ENCODE results near the gene ARL8A. TPM values are rescaled to one million over a fixed set of nuclear protein-coding genes. Genes with fewer than 3 reads are reported as not detected.

Gene ARL8A
- total RNA-seq, 6 experiments from 2014 or later = 23.1 to 57.7 (median 36.1) TPM

DNA sequence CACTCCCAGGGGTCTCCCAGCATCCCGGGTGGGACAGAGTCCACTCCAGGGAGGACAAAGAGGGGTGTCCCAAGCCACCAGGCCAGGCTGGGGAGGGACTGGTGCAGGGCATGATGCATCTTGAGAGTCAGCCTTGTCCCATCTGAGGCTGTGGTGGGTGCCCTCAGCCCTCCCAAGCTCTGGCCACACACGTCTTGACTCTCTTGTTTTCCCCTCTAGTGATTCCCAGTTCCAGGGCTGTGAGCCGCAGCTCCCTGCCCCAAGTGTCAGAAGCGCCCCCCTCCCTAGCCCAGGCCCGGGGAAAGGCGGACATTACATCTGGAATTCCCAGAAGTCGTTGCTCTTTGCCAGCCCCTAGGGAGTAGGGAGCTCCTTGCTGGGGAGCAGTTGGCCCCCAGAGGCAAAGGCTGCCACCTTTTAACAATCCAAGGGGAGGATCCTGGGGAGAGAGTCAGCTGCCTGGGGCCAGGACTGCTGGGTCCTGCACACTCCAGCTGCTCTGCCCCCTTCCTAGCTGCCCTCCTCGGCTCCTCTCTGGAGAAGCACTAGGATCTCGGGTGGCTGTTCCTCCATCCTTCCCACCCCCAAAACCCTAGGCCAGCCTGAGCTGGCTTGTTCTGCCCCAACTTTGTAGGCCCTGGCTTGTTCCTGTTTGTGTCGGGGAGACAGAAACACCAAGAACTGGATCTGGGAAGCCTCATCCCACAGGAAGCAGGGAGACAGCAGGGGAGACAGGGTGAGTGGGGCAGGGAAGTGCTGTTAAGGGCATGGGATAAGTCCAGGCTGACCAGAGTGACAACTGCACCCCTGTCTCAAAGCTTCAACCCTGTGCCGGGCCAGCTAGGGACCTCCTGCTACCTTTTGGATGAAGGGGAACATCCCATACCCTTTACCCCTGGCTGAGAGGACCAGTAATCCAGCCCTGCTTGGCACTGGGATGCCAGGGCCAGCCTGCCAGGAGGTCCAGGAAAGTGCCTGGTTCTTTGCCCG is 19.0 kb upstream of the ARL8A start:
- H3K4me1 ChIP-seq = peaks cover 0 to 7% (median 0%) of the 10 kb centered on the region in 4 donors
- ATAC-seq (no peak), DNase-seq (peak in 1 of 3 donors; percentile 40)
- H3K9me3 ChIP-seq = no peaks in the 10 kb centered on the region
- intact Hi-C loops (cut with DNase I) = no loop called here
- H3K36me3 ChIP-seq = no peaks in the 10 kb centered on the region
- no peak overlapping the region for H3K27ac ChIP-seq
- WGBS (ENCODE audit: insufficient coverage, low coverage, low lambda C conversion rate, missing lambda C conversion rate) = 61% methylated on average over 5 of the region's 12 CpGs
- TF ChIP-seq CTCF (IDR thresholded peaks at IDR 0.05) = no peak
- TF ChIP-seq POLR2A (IDR thresholded peaks at IDR 0.05) = no peak
- H3K4me3 ChIP-seq = no peak overlapping the region
- no peaks in the 10 kb centered on the region for H3K27me3 ChIP-seq

GRCh38 chr1:202162418-202163280 is 18.1 kb upstream of the ARL8A start:
- Histone ChIP-seq H3K4me3 (no peak overlapping the region), H3K36me3 (no peaks in the 10 kb centered on the region), H3K9me3 (no peaks in the 10 kb centered on the region), H3K4me1 (peaks cover 0 to 7% (median 0%) of the 10 kb centered on the region in 4 donors), H3K27ac (no peak overlapping the region), H3K27me3 (no peaks in the 10 kb centered on the region)
- intact Hi-C loops (cut with DNase I) = no loop called here
- TF ChIP-seq CTCF (IDR thresholded peaks at IDR 0.05) = no peak
- no peak for TF ChIP-seq POLR2A (IDR thresholded peaks at IDR 0.05)
- ATAC-seq (peak in 3 of 4 donors; percentile 2 to 15 (median 12)), DNase-seq (peak in 1 of 3 donors; percentile 42)
- 26% methylated on average over 3 of the region's 15 CpGs for WGBS (ENCODE audit: insufficient coverage, low coverage, low lambda C conversion rate, missing lambda C conversion rate)

DNA sequence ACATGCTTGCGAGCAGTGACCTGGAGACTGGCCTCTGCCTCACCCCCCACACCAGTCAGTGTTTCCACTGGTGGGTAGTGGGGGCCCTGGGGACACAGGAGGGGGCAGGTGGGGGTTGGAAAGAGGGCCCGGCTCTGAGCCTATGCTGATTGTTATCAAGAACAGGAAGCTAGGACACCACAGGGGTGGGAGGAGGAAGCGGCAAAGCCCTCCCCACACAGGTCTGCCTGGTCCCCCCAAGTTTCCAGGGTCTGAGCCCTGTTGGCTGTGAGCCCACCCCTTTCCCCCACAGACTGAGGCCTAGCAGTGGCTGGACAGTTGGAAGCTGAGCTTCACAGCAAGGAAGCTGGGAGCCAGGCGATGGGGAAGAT is 17.5 kb upstream of the ARL8A start:
- no peak overlapping the region for H3K27ac ChIP-seq
- TF ChIP-seq POLR2A (IDR thresholded peaks at IDR 0.05) (no peak), CTCF (IDR thresholded peaks at IDR 0.05) (no peak)
- H3K36me3 ChIP-seq = no peaks in the 10 kb centered on the region
- DNase-seq = peak in 1 of 3 donors; percentile 44
- ATAC-seq = peak in 3 of 4 donors; percentile 7 to 25 (median 24)
- 83% methylated on average over 1 of the region's 4 CpGs for WGBS (ENCODE audit: insufficient coverage, low coverage, low lambda C conversion rate, missing lambda C conversion rate)
- intact Hi-C loops (cut with DNase I) = no loop called here
- peaks cover 0 to 7% (median 0%) of the 10 kb centered on the region in 4 donors for H3K4me1 ChIP-seq
- H3K27me3 ChIP-seq = no peaks in the 10 kb centered on the region
- H3K4me3 ChIP-seq = no peak overlapping the region
- no peaks in the 10 kb centered on the region for H3K9me3 ChIP-seq

DNA sequence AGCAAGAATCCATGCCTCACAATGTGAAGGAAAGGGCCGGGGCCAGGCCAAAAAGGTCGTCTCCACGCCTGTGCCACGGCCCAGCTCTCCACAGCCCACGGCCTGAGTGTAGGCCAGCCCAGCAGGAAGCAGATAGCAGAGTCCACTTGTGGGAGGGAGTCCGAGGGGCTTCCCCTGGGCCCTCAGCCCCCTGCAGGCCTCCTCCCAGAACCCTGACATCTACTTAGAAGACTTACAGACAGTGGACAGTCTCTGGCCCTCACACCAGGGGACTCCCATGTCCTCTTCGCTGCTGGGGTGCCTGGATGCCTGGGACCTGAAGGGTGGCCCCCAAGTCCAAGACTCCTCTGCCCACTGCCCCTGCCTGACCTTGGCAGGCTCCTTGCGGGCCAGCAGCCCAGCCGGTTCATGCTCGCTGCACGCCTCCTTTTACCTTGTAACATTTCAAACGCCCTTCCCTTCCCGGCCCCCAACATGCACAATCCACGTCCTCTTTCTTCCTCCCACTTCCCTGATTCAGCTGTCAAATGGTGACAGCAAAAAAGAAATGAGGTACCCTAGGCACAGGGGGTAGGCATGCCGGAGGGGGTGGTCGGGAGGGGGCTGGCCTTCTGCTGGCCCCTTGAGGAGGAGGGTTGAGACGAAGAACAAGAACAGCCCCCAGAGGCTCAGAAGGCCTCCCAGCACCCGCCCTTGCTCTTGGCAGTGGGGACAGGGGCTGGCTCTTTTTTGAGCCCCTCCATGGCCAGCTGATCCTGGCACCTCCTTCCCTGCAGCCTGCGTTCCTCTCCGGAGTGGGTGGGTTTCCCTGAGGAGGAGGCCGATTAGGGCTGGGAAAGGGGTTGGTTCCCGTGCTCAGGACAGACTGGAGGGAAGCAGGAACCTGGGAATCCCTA is 16.9 kb upstream of the ARL8A start:
- peak in 2 of 4 donors; percentile 6 to 7 for ATAC-seq
- WGBS (ENCODE audit: insufficient coverage, low coverage, low lambda C conversion rate, missing lambda C conversion rate) = 53% methylated on average over 9 of the region's 22 CpGs
- DNase-seq = no peak
- Histone ChIP-seq H3K36me3 (no peaks in the 10 kb centered on the region), H3K4me1 (peaks cover 0 to 7% (median 0%) of the 10 kb centered on the region in 4 donors), H3K4me3 (no peak overlapping the region), H3K9me3 (no peaks in the 10 kb centered on the region), H3K27ac (no peak overlapping the region), H3K27me3 (no peaks in the 10 kb centered on the region)
- no peak for TF ChIP-seq CTCF (IDR thresholded peaks at IDR 0.05)
- intact Hi-C loops (cut with DNase I) = no loop called here

All from right lobe of liver (tissue), 6 donors.